IgD-negative memory B cell (primary cell): ENCODE measurements around the gene FAM193A. TPM values are rescaled to one million over a fixed set of nuclear protein-coding genes. Genes with fewer than 3 reads are reported as not detected.
A peak's percentile ranks its signal among the peaks of the same experiment; 100 is the strongest.
"Not testable (repeated sequence)": the region's sequence is repeated elsewhere in the genome, so short reads cannot be mapped to it uniquely, and the experiment has no call there.

Experiments
- H3K27ac Mint-ChIP-seq, 3 donors: one replicate each; pipeline ENCODE4 v1.8.0; 2020 to 2022; ENCODE audit warnings: mild to moderate bottlenecking in 3 of 3, mixed read lengths in 3 of 3, moderate library complexity in 1 of 3
- H3K27me3 Mint-ChIP-seq: one replicate; pipeline ENCODE4 v1.8.0; 2021; ENCODE audit warnings: mixed read lengths
- H3K36me3 Mint-ChIP-seq: one replicate; pipeline ENCODE4 v1.8.0; 2020; ENCODE audit warnings: mild to moderate bottlenecking, mixed read lengths
- H3K4me1 Mint-ChIP-seq, 3 donors: one replicate each; pipeline ENCODE4 v1.8.0; 2020 to 2022; ENCODE audit warnings: mixed read lengths in 3 of 3, mild to moderate bottlenecking in 1 of 3
- H3K4me3 Mint-ChIP-seq, 4 donors: one replicate each; pipeline ENCODE4 v1.8.0; 2020 to 2022; ENCODE audit warnings: mild to moderate bottlenecking in 4 of 4, mixed read lengths in 4 of 4, moderate library complexity in 3 of 4
- H3K9me3 Mint-ChIP-seq, 3 donors: one replicate each; pipeline ENCODE4 v1.8.0; 2020 to 2021; ENCODE audit warnings: mixed read lengths in 3 of 3, mild to moderate bottlenecking in 1 of 3
- polyA plus RNA-seq: library from polyadenylated mRNA; unstranded; fragments of 300-500 nt; fragmentation: Illumina TruSeq; gene quantifications from one replicate; pipeline ENCODE4 v1.2.3, GENCODE V29; 2021

The FAM193A gene
- polyA plus RNA-seq, 1 donor from 2014 or later, result 6.3 TPM

DNA sequence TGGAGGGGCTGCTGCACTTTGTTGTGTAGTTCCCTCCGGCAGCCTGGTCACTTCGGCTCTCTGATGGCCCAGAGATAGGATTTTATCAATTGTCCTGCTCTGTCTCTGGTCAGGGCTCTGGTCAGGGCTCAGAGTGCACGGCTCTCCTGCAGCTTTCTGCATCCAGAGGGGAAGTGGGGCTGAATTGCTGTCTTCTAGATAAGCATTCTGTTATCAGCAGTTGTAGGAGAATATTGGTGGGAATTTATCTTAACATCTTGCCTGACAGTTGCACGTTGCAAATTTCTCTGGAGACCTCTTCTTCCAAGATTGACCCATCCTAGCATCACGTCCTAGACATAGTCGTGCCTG lies 62.8 kb downstream of the FAM193A start:
- Mint-ChIP-seq H3K9me3 (no peaks in the 10 kb centered on the region), H3K27me3 (no peaks in the 10 kb centered on the region), H3K4me3 (peak overlapping the region in 3 of 4 donors; percentile 25 to 88 (median 86)), H3K36me3 (peaks cover 2% of the 10 kb centered on the region), H3K27ac (peak overlapping the region; percentile 51 to 98 (median 71)), H3K4me1 (peaks cover 33 to 60% (median 56%) of the 10 kb centered on the region in 3 donors)

DNA sequence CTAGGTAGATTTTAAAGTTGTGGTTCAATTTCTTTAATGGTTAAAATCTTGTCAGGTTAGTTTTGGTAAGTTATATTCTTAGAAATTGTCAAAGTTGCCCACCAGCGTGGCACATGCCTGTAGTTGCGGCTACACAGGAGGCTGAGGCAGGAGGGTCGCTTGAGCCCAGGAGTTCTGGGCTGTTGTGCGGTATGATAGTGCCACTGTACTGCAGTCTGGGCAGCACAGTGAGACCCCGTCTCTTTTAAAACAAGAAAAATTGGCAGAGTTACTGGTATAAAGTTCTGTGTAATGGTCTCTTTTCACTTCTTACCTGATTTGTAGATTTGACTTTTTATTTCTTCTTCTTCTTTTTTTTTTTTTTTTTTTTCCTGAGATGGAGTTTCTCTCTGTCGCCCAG lies 64.4 kb downstream of the FAM193A start:
- Mint-ChIP-seq H3K27me3 (no peaks in the 10 kb centered on the region), H3K27ac (peak overlapping the region; percentile 66 to 91 (median 79)), H3K9me3 (no peaks in the 10 kb centered on the region), H3K4me1 (peaks cover 43 to 61% (median 59%) of the 10 kb centered on the region in 3 donors), H3K4me3 (peak overlapping the region in 3 of 4 donors; percentile 19 to 88 (median 86)), H3K36me3 (peaks cover 2% of the 10 kb centered on the region)

DNA sequence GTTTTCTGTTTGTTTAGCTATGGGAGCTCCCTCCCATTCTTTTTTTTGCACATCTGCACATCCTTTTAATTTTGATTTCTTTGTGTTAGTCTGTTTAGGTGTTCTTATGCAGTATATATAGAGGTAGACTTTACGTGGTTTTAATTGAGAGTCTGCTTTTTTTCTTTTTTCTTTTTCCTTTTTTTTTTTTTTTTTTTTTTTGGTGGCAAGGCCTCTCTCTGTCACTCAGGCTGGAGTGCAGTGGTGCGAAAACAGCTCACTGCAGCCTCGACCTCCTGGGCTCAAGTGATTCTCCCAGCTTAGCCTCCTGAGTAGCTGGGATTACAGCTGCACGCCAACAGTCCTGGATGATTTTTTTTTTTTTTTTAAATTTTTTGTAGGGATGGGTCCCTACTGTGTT lies 68.2 kb downstream of the FAM193A start:
- Mint-ChIP-seq H3K4me3 (no peak overlapping the region), H3K4me1 (peaks cover 34 to 36% (median 36%) of the 10 kb centered on the region in 3 donors), H3K27me3 (no peaks in the 10 kb centered on the region), H3K27ac (peak overlapping the region in 1 of 3 donors; percentile 9), H3K36me3 (no peaks in the 10 kb centered on the region), H3K9me3 (no peaks in the 10 kb centered on the region)

DNA sequence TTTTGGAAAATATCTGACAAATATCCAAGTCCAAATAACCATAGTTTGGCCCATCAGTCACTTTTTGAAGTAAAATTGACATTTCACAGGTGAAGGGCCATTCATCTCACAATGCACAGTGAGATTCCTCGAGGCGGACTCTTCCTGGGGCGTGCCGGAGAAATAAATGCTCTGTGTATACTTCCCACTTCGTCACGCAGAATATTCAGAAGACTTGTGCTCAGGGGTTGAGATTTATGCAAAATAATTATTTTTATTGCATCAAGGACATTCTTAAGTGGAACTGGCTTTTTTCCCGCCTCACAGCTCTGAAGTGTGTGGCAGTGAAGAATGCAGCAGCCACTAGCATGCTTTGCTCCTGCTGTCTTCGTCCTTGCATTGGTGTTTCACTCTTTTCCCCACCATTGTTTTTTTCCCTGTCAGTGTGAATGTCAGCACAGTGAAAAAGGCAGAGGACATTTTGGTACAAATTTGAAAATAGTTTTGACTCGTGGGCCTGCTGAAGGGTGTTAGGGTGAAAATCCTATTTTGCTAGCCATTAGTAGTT lies 70.6 kb downstream of the FAM193A start:
- peaks cover 2% of the 10 kb centered on the region for H3K36me3 Mint-ChIP-seq
- no peaks in the 10 kb centered on the region for H3K9me3 Mint-ChIP-seq
- H3K27me3 Mint-ChIP-seq, result no peaks in the 10 kb centered on the region
- H3K4me3 Mint-ChIP-seq, result no peak overlapping the region
- no peak overlapping the region for H3K27ac Mint-ChIP-seq
- H3K4me1 Mint-ChIP-seq, result peaks cover 23 to 30% (median 30%) of the 10 kb centered on the region in 3 donors

DNA sequence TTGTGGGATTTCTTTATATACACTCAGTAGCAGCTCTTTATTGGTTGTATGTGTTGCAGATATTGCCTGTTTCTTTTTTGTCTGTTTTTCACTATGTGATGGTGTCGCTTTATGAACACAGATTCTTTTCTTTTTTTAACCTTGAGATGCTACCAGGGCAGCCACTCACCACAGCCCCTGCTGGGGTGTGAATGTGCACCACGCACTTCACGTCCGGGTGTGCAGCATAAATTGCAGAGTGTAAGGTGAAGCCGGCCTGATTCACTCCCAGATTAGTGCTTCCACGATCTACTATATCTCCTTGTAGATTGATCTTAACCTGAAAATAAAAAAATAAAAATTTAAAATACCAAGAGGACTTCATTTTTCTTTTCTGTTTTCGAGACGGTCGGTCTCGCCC lies 71.4 kb downstream of the FAM193A start:
- no peak overlapping the region for H3K4me3 Mint-ChIP-seq

DNA sequence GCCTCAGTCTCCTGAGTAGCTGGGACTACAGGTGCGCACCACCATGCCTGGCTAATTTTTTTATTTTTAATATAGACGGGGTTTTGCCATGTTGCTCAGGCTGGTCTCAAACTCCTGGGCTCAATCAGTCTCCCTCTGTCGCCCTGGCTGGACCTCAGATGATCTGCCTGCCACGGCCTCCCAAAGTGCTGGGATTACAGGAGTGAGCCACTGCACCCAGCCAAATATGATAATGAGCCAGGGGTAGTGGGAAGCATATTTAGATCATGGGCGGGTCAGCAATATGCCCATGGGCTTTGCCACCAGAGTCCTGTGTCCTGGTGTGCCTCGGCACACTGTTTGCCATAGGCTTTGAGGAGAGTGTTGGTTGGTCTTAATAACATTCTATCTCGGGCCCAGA lies 71.8 kb downstream of the FAM193A start:
- H3K9me3 Mint-ChIP-seq, result no peaks in the 10 kb centered on the region
- H3K27me3 Mint-ChIP-seq, result no peaks in the 10 kb centered on the region
- H3K4me1 Mint-ChIP-seq, result peaks cover 28 to 34% (median 34%) of the 10 kb centered on the region in 3 donors
- H3K36me3 Mint-ChIP-seq, result peaks cover 2% of the 10 kb centered on the region
- no peak overlapping the region for H3K4me3 Mint-ChIP-seq
- H3K27ac Mint-ChIP-seq, result no peak overlapping the region

More for the DNA sequence above, 71.4 kb downstream of the FAM193A start:
- Mint-ChIP-seq H3K9me3 (no peaks in the 10 kb centered on the region), H3K27ac (no peak overlapping the region), H3K4me1 (peaks cover 27 to 33% (median 32%) of the 10 kb centered on the region in 3 donors), H3K27me3 (no peaks in the 10 kb centered on the region), H3K36me3 (peaks cover 2% of the 10 kb centered on the region)

DNA sequence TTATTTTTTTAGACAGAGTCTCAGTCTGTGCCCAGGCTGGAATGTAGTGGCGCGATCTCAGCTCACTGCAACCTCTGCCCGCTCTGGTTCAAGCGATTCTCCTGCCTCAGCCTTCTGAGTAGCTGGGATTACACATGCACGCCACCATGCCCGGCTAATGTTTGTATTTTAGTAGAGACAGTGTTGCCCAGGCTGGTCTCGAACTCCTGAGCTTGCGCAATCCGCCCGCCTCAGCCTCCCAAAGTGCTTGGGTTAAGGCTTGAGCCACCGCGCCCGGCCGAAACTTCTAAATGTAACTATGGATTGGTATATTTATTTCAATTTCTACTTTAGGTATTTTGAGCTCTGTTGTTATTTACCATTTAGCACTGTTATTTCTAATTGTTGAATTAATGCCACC lies 79.4 kb downstream of the FAM193A start:
- Mint-ChIP-seq H3K9me3 (no peaks in the 10 kb centered on the region), H3K36me3 (peaks cover 2% of the 10 kb centered on the region), H3K27ac (peak overlapping the region in 2 of 3 donors; percentile 32 to 89), H3K27me3 (no peaks in the 10 kb centered on the region), H3K4me3 (no peak overlapping the region), H3K4me1 (peaks cover 16 to 32% (median 20%) of the 10 kb centered on the region in 3 donors)

DNA sequence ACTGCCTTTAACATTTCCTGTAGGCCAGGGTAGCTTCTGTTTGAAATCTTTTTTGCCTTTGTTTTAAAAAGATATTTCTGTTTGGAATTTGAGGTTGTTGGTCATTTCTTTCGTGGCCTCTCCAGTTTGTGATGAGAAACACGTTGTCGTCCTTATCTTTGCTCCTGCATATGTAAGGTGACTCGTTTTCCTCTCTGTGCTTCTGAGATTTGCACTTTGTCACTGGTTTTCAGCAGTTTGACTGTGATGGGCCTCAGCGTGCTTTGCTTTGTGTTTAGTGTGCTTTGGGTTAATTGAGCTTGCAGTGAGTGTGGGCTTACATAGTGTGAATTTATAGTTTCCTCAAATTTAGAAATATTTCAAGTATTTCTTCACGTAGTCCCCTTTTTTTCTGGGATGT lies 81.5 kb downstream of the FAM193A start:
- Mint-ChIP-seq H3K4me3 (no peak overlapping the region), H3K27ac (no peak overlapping the region), H3K27me3 (no peaks in the 10 kb centered on the region), H3K9me3 (no peaks in the 10 kb centered on the region), H3K36me3 (no peaks in the 10 kb centered on the region), H3K4me1 (peaks cover 9 to 38% (median 28%) of the 10 kb centered on the region in 3 donors)

DNA sequence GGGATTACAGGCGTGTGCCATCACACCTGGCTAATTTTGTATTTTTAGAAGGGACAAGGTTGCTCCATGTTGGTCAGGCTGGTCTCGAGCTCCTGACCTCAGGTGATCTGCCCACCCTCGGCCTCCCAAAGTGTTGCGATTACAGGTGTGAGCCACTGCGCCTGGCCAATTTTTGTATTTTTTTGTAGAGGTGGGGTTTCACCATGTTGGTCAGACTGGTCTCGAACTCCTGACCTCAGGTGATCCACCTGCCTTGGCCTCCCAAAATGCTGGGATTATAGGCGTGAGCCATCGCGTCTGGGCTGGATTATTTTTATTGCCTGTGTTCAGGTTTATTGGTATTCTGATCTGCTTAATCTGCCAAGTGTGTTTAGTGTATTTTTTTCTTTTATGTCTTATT lies 82.3 kb downstream of the FAM193A start:
- H3K9me3 Mint-ChIP-seq, H3K27ac Mint-ChIP-seq, H3K36me3 Mint-ChIP-seq, H3K4me3 Mint-ChIP-seq, H3K27me3 Mint-ChIP-seq: not testable (repeated sequence)
- H3K4me1 Mint-ChIP-seq, result peaks cover 9 to 39% (median 28%) of the 10 kb centered on the region in 3 donors

DNA sequence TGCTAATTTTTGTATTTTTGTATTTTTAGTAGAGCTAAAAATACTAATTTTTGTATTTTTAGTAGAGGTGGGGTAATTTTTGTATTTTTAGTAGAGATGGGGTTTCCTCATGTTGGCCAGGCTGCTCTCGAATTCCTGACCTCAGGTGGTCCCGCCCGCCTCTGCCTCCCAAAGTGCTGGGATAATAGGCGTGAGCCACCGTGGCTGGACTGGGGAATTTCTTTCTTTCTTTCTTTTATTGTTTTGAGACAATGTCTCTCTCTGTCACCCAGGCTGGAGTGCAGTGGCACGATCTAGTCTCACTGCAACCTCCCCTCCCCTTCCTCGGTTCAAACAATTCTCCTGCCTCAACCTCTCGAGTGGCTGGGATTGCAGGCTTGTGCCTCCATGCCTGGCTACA lies 83.0 kb downstream of the FAM193A start:
- Mint-ChIP-seq H3K27ac (no peak overlapping the region), H3K27me3 (no peaks in the 10 kb centered on the region), H3K4me3 (no peak overlapping the region), H3K4me1 (peaks cover 9 to 39% (median 23%) of the 10 kb centered on the region in 3 donors), H3K36me3 (no peaks in the 10 kb centered on the region), H3K9me3 (no peaks in the 10 kb centered on the region)

DNA sequence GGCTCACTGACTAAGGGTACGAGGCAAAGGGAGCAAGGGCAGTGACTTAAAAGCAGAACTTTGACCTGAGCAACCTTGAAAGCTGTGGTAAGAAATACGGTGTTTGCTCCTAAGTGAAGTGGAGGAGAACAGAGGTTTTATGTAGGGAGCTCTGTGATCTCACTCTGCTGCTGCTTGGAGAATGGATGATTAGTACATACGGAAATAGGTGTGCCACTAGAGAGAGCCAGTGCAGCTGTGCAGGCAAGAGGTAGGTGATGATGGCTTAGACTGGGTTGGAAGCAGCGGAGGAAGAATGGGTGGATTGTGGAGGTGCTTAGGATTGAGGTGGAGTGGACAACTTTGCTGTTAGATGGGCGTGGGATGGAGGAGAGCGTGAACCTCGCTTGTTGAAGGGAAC lies 85.0 kb downstream of the FAM193A start:
- Mint-ChIP-seq H3K4me1 (peaks cover 9 to 32% (median 17%) of the 10 kb centered on the region in 3 donors), H3K4me3 (peak overlapping the region in 1 of 4 donors; percentile 18), H3K27me3 (no peaks in the 10 kb centered on the region), H3K9me3 (no peaks in the 10 kb centered on the region), H3K36me3 (no peaks in the 10 kb centered on the region), H3K27ac (peak overlapping the region in 1 of 3 donors; percentile 53)

DNA sequence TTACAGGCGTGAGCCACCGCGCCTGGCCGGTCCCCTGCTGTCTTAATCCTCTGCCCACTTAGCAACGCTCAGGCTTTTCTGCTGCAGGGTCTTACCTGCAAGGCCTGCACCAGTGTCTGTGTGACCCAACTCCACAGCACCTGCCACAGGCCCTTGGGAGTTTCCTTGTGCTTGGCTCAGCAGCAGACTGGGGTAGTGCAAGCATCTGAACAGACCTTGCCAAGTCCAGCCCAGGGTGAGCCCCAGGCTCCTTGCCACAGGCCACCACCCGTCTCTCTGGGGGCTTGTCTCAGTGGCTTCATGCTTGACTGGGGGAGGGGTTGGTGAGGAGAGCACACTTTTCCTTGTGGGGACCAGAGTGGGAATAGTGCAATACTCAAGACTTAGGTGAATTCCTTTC lies 87.0 kb downstream of the FAM193A start:
- Mint-ChIP-seq H3K4me3 (no peak overlapping the region), H3K36me3 (no peaks in the 10 kb centered on the region), H3K9me3 (no peaks in the 10 kb centered on the region), H3K27me3 (no peaks in the 10 kb centered on the region), H3K27ac (no peak overlapping the region), H3K4me1 (peaks cover 7 to 27% (median 17%) of the 10 kb centered on the region in 3 donors)

DNA sequence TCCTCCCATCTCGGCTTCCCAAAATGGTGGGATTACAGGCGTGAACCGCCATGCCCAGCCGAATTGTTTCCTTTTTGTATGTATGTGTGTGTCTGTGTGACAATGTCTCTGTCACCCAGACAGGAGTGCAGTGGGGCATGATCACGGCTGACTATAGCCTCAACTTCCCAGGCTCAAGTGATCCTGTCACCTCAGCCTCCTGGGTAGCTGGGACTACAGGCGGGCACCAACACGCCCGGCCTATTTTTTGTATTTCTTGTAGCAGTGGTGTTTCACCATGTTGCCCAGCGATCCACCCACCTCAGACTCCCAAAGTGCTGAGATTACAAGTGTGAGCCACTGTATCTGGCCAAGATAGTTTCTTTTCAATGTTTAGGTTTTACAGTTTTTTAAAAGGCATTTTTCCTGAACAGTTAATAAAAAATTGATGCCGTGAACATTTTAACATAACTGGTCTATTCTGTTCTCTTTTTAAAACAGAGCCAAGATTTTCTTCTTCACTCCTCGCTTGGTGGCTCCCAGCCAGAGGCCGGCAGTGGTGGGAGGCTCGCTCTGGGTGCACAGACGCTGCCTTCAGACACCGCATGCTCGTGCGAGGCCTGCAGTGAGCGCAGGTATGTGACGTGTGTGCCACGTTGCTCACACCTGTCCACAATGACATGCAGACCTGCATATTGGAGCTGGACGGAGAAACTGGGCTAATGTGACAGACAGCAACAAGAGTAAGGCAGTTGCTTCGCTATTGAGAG lies 88.5 kb downstream of the FAM193A start:
- Mint-ChIP-seq H3K4me3 (no peak overlapping the region), H3K9me3 (no peaks in the 10 kb centered on the region), H3K27me3 (no peaks in the 10 kb centered on the region), H3K36me3 (no peaks in the 10 kb centered on the region), H3K27ac (peak overlapping the region in 2 of 3 donors; percentile 67 to 76), H3K4me1 (peaks cover 4 to 20% (median 16%) of the 10 kb centered on the region in 3 donors)

DNA sequence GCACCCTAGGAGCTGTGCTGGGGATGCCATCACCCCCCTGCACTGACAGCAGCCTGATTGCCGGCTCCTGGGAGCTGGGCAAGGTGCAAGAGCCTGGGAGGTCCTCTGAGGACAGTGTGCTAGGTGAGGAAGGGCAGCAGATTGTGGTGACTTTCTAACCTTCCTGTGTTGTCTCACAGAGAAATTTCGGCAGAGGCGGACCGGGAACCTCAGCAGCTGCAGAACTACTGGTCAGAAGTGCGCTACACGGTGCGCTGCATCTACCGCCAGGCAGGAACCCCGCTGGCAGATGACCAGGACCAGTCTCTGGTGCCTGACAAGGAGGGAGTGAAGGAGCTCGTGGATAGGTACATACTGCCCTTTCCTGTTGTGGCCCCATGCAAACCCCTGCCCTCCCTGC lies 89.8 kb downstream of the FAM193A start:
- Mint-ChIP-seq H3K4me3 (no peak overlapping the region), H3K9me3 (no peaks in the 10 kb centered on the region), H3K36me3 (no peaks in the 10 kb centered on the region), H3K27ac (no peak overlapping the region), H3K4me1 (peaks cover 0 to 11% (median 8%) of the 10 kb centered on the region in 3 donors), H3K27me3 (no peaks in the 10 kb centered on the region)

DNA sequence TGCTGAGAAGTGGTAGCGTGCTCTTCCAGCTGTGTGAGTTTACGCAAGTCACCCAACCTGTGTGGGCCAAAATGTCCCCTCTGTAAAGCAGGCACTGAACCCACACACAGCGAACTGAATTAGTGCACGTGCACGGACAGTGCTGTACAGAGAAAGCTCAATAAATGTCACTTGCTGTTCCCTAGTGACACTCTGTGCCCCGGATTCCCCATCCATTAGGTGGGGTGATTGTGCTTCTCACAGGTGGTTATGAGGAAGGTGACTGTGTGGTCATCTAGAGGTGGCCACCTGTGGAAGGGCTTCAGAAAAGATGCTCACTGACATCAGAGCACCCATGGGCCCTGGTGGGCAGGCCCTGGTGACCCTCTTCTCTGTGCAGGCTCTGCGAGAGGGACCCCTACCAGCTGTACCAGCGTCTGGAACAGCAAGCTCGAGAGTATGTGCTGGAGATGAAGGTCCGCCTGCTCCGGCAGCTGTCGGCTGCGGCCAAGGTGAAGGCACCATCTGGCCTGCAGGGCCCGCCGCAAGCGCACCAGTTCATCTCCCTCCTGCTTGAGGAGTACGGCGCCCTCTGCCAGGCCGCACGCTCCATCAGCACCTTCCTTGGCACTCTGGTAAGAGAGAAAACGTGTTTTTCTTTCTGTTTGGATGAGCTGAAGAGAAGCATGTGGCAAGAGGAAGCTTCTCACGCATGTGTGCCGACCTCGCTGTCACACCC lies 94.3 kb downstream of the FAM193A start:
- H3K27me3 Mint-ChIP-seq, result no peaks in the 10 kb centered on the region
- no peak overlapping the region for H3K4me3 Mint-ChIP-seq
- no peaks in the 10 kb centered on the region for H3K36me3 Mint-ChIP-seq
- H3K27ac Mint-ChIP-seq, result no peak overlapping the region
- no peaks in the 10 kb centered on the region for H3K4me1 Mint-ChIP-seq
- no peaks in the 10 kb centered on the region for H3K9me3 Mint-ChIP-seq
